ENCODE data around the gene LARP4B. TPM values are rescaled to one million over a fixed set of nuclear protein-coding genes. Genes with fewer than 3 reads are reported as not detected.

LARP4B gene
- polyA plus RNA-seq, 4 donors = 12.4 to 52.6 (median 21.2) TPM

- no peaks in the 10 kb centered on the region for H3K9me3 ChIP-seq (ENCODE audit: control insufficient read depth in 2 of 2, insufficient read depth in 1 of 2, low read depth in 1 of 2, low read length in 1 of 2)
- WGBS, 3 donors = 87 to 94% (median 87%) methylated on average over 12 of the region's 12 CpGs
- H3K4me3 ChIP-seq (ENCODE audit: low read depth in 1 of 3, low read length in 3 of 3) = no peak overlapping the region
- DNase-seq (no peak), FAIRE-seq (no peak)
- no peak overlapping the region for H3K27ac ChIP-seq (ENCODE audit: low read depth in 1 of 3, low read length in 2 of 3)
- no peaks in the 10 kb centered on the region for H3K27me3 ChIP-seq (ENCODE audit: control insufficient read depth in 3 of 3, insufficient read depth in 3 of 3, low read length in 3 of 3)
- H3K36me3 ChIP-seq (ENCODE audit: control insufficient read depth in 3 of 3, insufficient read depth in 2 of 3, low read depth in 1 of 3, low read length in 3 of 3) = peaks cover 18 to 83% (median 26%) of the 10 kb centered on the region in 3 donors
- no peaks in the 10 kb centered on the region for H3K4me1 ChIP-seq (ENCODE audit: control insufficient read depth in 3 of 3, insufficient read depth in 2 of 3, low read depth in 1 of 3, low read length in 2 of 3)
Observed at GRCh38 chr10:822661-823367, 108.7 kb downstream of the LARP4B start.

- Histone ChIP-seq H3K9me3 (ENCODE audit: control insufficient read depth in 2 of 2, insufficient read depth in 1 of 2, low read depth in 1 of 2, low read length in 1 of 2) (no peaks in the 10 kb centered on the region), H3K4me1 (ENCODE audit: control insufficient read depth in 3 of 3, insufficient read depth in 2 of 3, low read depth in 1 of 3, low read length in 2 of 3) (no peaks in the 10 kb centered on the region), H3K27ac (ENCODE audit: low read depth in 1 of 3, low read length in 2 of 3) (no peak overlapping the region), H3K27me3 (ENCODE audit: control insufficient read depth in 3 of 3, insufficient read depth in 3 of 3, low read length in 3 of 3) (no peaks in the 10 kb centered on the region), H3K4me3 (ENCODE audit: low read depth in 1 of 3, low read length in 3 of 3) (no peak overlapping the region), H3K36me3 (ENCODE audit: control insufficient read depth in 3 of 3, insufficient read depth in 2 of 3, low read depth in 1 of 3, low read length in 3 of 3) (peaks cover 18 to 83% (median 29%) of the 10 kb centered on the region in 3 donors)
- WGBS, 3 donors = 97 to 99% (median 97%) methylated on average over 12 of the region's 12 CpGs
- no peak for DNase-seq
- FAIRE-seq = no peak
Observed at GRCh38 chr10:822197-822596, 109.3 kb downstream of the LARP4B start.

GRCh38 chr10:821322-821721, 110.2 kb downstream of the LARP4B start:
- Histone ChIP-seq H3K9me3 (ENCODE audit: control insufficient read depth in 2 of 2, insufficient read depth in 1 of 2, low read depth in 1 of 2, low read length in 1 of 2) (no peaks in the 10 kb centered on the region), H3K27ac (ENCODE audit: low read depth in 1 of 3, low read length in 2 of 3) (no peak overlapping the region), H3K36me3 (ENCODE audit: control insufficient read depth in 3 of 3, insufficient read depth in 2 of 3, low read depth in 1 of 3, low read length in 3 of 3) (peaks cover 18 to 83% (median 30%) of the 10 kb centered on the region in 3 donors), H3K4me1 (ENCODE audit: control insufficient read depth in 3 of 3, insufficient read depth in 2 of 3, low read depth in 1 of 3, low read length in 2 of 3) (no peaks in the 10 kb centered on the region), H3K27me3 (ENCODE audit: control insufficient read depth in 3 of 3, insufficient read depth in 3 of 3, low read length in 3 of 3) (no peaks in the 10 kb centered on the region), H3K4me3 (ENCODE audit: low read depth in 1 of 3, low read length in 3 of 3) (no peak overlapping the region)
- WGBS, 3 donors = 73 to 86% (median 80%) methylated on average over 5 of the region's 5 CpGs
- FAIRE-seq = no peak
- no peak for DNase-seq

GRCh38 chr10:819816-820215, 111.7 kb downstream of the LARP4B start:
- H3K36me3 ChIP-seq (ENCODE audit: control insufficient read depth in 3 of 3, insufficient read depth in 2 of 3, low read depth in 1 of 3, low read length in 3 of 3) = peaks cover 15 to 87% (median 29%) of the 10 kb centered on the region in 3 donors
- 93 to 96% (median 95%) methylated on average over 8 of the region's 8 CpGs for WGBS, 3 donors
- no peak for FAIRE-seq

GRCh38 chr10:819326-819725, 112.2 kb downstream of the LARP4B start:
- no peak for DNase-seq
- WGBS, 3 donors = 83 to 86% (median 85%) methylated on average over 9 of the region's 9 CpGs
- no peak for FAIRE-seq
- Histone ChIP-seq H3K4me3 (ENCODE audit: low read depth in 1 of 3, low read length in 3 of 3) (no peak overlapping the region), H3K36me3 (ENCODE audit: control insufficient read depth in 3 of 3, insufficient read depth in 2 of 3, low read depth in 1 of 3, low read length in 3 of 3) (peaks cover 14 to 87% (median 30%) of the 10 kb centered on the region in 3 donors), H3K27ac (ENCODE audit: low read depth in 1 of 3, low read length in 2 of 3) (no peak overlapping the region), H3K27me3 (ENCODE audit: control insufficient read depth in 3 of 3, insufficient read depth in 3 of 3, low read length in 3 of 3) (no peaks in the 10 kb centered on the region), H3K4me1 (ENCODE audit: control insufficient read depth in 3 of 3, insufficient read depth in 2 of 3, low read depth in 1 of 3, low read length in 2 of 3) (no peaks in the 10 kb centered on the region), H3K9me3 (ENCODE audit: control insufficient read depth in 2 of 2, insufficient read depth in 1 of 2, low read depth in 1 of 2, low read length in 1 of 2) (no peaks in the 10 kb centered on the region)

More at GRCh38 chr10:819816-820215, 111.7 kb downstream of the LARP4B start:
- Histone ChIP-seq H3K27ac (ENCODE audit: low read depth in 1 of 3, low read length in 2 of 3) (no peak overlapping the region), H3K9me3 (ENCODE audit: control insufficient read depth in 2 of 2, insufficient read depth in 1 of 2, low read depth in 1 of 2, low read length in 1 of 2) (no peaks in the 10 kb centered on the region), H3K27me3 (ENCODE audit: control insufficient read depth in 3 of 3, insufficient read depth in 3 of 3, low read length in 3 of 3) (no peaks in the 10 kb centered on the region), H3K4me3 (ENCODE audit: low read depth in 1 of 3, low read length in 3 of 3) (no peak overlapping the region), H3K4me1 (ENCODE audit: control insufficient read depth in 3 of 3, insufficient read depth in 2 of 3, low read depth in 1 of 3, low read length in 2 of 3) (no peaks in the 10 kb centered on the region)
- no peak for DNase-seq

- peaks cover 15 to 85% (median 32%) of the 10 kb centered on the region in 3 donors for H3K36me3 ChIP-seq (ENCODE audit: control insufficient read depth in 3 of 3, insufficient read depth in 2 of 3, low read depth in 1 of 3, low read length in 3 of 3)
- no peaks in the 10 kb centered on the region for H3K9me3 ChIP-seq (ENCODE audit: control insufficient read depth in 2 of 2, insufficient read depth in 1 of 2, low read depth in 1 of 2, low read length in 1 of 2)
- H3K4me3 ChIP-seq (ENCODE audit: low read depth in 1 of 3, low read length in 3 of 3) = no peak overlapping the region
- no peak overlapping the region for H3K27ac ChIP-seq (ENCODE audit: low read depth in 1 of 3, low read length in 2 of 3)
- WGBS, 3 donors = 86 to 95% (median 87%) methylated on average over 9 of the region's 9 CpGs
- no peak for FAIRE-seq
- no peaks in the 10 kb centered on the region for H3K27me3 ChIP-seq (ENCODE audit: control insufficient read depth in 3 of 3, insufficient read depth in 3 of 3, low read length in 3 of 3)
- H3K4me1 ChIP-seq (ENCODE audit: control insufficient read depth in 3 of 3, insufficient read depth in 2 of 3, low read depth in 1 of 3, low read length in 2 of 3) = no peaks in the 10 kb centered on the region
- DNase-seq = no peak
Observed at GRCh38 chr10:818526-819220, 112.8 kb downstream of the LARP4B start.

- 81 to 96% (median 91%) methylated on average over 2 of the region's 2 CpGs for WGBS, 3 donors
- no peak for DNase-seq
- no peaks in the 10 kb centered on the region for H3K27me3 ChIP-seq (ENCODE audit: control insufficient read depth in 3 of 3, insufficient read depth in 3 of 3, low read length in 3 of 3)
- no peak overlapping the region for H3K27ac ChIP-seq (ENCODE audit: low read depth in 1 of 3, low read length in 2 of 3)
- no peak overlapping the region for H3K4me3 ChIP-seq (ENCODE audit: low read depth in 1 of 3, low read length in 3 of 3)
- no peaks in the 10 kb centered on the region for H3K4me1 ChIP-seq (ENCODE audit: control insufficient read depth in 3 of 3, insufficient read depth in 2 of 3, low read depth in 1 of 3, low read length in 2 of 3)
- no peak for FAIRE-seq
- H3K9me3 ChIP-seq (ENCODE audit: control insufficient read depth in 2 of 2, insufficient read depth in 1 of 2, low read depth in 1 of 2, low read length in 1 of 2) = no peaks in the 10 kb centered on the region
- H3K36me3 ChIP-seq (ENCODE audit: control insufficient read depth in 3 of 3, insufficient read depth in 2 of 3, low read depth in 1 of 3, low read length in 3 of 3) = peaks cover 18 to 84% (median 32%) of the 10 kb centered on the region in 3 donors
Observed at GRCh38 chr10:818010-818409, 113.5 kb downstream of the LARP4B start.

GRCh38 chr10:817371-817770, 114.1 kb downstream of the LARP4B start:
- Histone ChIP-seq H3K9me3 (ENCODE audit: control insufficient read depth in 2 of 2, insufficient read depth in 1 of 2, low read depth in 1 of 2, low read length in 1 of 2) (no peaks in the 10 kb centered on the region), H3K4me3 (ENCODE audit: low read depth in 1 of 3, low read length in 3 of 3) (no peak overlapping the region), H3K27ac (ENCODE audit: low read depth in 1 of 3, low read length in 2 of 3) (no peak overlapping the region), H3K27me3 (ENCODE audit: control insufficient read depth in 3 of 3, insufficient read depth in 3 of 3, low read length in 3 of 3) (no peaks in the 10 kb centered on the region), H3K4me1 (ENCODE audit: control insufficient read depth in 3 of 3, insufficient read depth in 2 of 3, low read depth in 1 of 3, low read length in 2 of 3) (no peaks in the 10 kb centered on the region), H3K36me3 (ENCODE audit: control insufficient read depth in 3 of 3, insufficient read depth in 2 of 3, low read depth in 1 of 3, low read length in 3 of 3) (peaks cover 23 to 82% (median 32%) of the 10 kb centered on the region in 3 donors)
- DNase-seq (no peak), FAIRE-seq (no peak)
- WGBS, 3 donors = 77 to 88% (median 82%) methylated on average over 6 of the region's 6 CpGs
